Amygdala (tissue), 56 donors: ENCODE measurements around the gene ZNF345.
A peak's percentile ranks its signal among the peaks of the same experiment; 100 is the strongest.

Source experiments
- DNase-seq, 56 donors: peaks; one replicate each; lab custom pipeline; 2025; lab: John Stamatoyannopoulos, UW

The ZNF345 gene

GRCh38 chr19:36915992-36916830 lies 65.5 kb downstream of the ZNF345 start, which contains the start of the genes ZNF568 and ZNF829:
ZNF568 (plus strand) TSS chr19:36916332; CDS start chr19:36922771, 6,439 bp downstream.
ZNF829 (minus strand) TSS chr19:36916291; CDS start chr19:36915167, 1,124 bp downstream.
- peak; percentile 52 to 97 (median 87) for DNase-seq

GRCh38 chr19:36916991-36917390 lies 66.3 kb downstream of the ZNF345 start:
- DNase-seq, result peak in 17 of 56 donors; percentile 0 to 29 (median 5)

DNA sequence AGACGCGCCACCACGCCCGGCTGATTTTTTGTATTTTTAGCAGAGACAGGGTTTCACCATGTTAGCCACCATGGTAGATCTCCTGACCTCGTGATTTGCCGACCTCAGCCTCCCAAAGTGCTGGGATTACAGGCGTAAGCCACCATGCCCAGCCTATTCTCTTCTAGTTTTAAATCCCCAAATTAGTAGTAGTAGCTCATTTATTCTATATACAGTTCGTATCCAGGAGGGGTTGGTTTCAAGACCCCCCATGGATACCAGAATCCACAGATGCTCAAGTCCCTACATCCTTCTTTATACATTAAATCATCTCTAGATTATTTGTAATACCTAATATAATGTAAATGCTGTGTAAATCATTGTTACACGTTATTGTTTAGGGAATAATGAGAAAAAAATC lies 67.4 kb downstream of the ZNF345 start:
- no peak for DNase-seq
